Stromal cell of bone marrow (primary cell): ENCODE results near the gene CYS1.
"Not testable (repeated sequence)": the region's sequence is repeated elsewhere in the genome, so short reads cannot be mapped to it uniquely, and the experiment has no call there.

Experiments
- DNase-seq: peaks from one replicate; pipeline ENCODE4 v3.0.0-alpha.2; 2012; ENCODE audit warnings: low read depth

Gene CYS1

GRCh38 chr2:10091889-10092244 lies 11.7 kb upstream of the CYS1 start:
- not testable (repeated sequence) for DNase-seq

DNA sequence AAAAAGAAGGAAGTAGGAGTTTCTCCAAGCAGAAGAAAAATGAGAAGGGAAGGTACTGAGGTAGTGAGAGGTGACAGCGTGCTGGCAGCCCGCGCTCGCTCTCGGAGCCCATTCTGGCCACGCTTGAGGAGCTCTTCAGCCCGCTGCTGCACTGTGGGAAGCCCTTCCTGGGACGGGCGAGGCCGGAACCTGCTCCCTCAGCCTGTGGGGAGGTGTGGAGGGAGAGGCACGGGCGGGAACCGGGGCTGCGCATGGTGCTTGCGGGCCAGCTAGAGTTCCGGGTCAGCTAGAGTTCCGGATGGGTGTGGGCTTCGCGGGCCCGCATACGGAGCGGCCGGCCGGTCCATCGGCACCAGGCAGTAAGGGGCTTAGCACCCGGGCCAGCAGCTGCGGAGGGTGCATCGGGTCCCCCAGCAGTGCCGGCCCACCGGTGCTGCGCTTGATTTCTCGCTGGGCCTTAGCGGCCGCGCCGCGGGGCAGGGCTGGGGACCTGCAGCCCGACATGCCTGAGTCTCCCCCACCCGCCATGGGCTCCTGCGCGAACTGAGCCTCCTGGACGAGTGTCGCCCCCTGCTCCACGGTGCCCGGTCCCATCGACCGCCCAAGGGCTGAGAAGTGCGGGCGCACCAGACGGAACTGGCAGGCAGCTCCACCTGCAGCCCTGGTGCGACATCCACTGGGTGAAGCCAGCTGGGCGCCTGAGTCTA lies 11.1 kb upstream of the CYS1 start:
- no peak for DNase-seq

- no peak for DNase-seq
Measured at GRCh38 chr2:10089565-10090190, 9.5 kb upstream of the CYS1 start.

DNA sequence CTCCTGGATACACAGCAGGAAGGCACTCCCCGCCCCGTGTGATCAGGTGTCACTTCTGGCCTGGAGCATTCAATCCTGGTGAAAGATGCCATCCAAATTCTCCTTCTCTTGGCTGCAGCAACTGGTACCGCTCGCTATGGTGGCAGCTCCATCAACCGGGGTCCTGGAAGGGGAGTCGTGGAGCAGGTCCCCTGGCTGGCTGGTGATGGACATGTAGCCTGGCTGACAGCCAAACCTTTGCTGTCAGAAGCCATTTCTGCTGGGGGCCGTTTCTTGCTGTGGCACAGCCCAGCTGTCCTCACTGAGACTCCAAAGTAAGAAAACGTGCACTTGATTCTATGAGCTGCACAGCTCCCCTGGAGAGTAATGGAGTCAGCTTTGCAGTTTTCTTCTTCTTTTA lies 7.1 kb upstream of the CYS1 start:
- DNase-seq: no peak

- DNase-seq: no peak
Measured at GRCh38 chr2:10086950-10087349, 6.7 kb upstream of the CYS1 start.

DNA sequence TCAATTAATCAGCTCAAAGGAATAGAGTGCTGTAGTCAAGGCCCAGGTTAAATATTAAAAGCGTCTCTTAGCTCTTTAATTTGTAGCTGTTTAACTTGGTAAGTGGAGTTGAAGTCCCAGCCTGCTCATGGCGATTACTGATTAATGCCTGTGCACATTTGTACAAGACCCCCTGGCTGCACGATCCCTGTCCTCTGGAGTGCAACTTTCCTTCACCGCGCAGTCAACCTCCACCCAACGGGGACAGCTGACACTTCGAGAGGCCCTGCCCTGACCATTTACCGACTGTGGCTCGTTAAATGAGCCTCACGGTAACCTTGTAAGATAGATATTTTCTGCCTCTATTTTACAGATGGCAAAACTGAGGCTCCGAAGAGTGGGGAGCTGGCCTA lies 5.5 kb upstream of the CYS1 start:
- DNase-seq: no peak

DNA sequence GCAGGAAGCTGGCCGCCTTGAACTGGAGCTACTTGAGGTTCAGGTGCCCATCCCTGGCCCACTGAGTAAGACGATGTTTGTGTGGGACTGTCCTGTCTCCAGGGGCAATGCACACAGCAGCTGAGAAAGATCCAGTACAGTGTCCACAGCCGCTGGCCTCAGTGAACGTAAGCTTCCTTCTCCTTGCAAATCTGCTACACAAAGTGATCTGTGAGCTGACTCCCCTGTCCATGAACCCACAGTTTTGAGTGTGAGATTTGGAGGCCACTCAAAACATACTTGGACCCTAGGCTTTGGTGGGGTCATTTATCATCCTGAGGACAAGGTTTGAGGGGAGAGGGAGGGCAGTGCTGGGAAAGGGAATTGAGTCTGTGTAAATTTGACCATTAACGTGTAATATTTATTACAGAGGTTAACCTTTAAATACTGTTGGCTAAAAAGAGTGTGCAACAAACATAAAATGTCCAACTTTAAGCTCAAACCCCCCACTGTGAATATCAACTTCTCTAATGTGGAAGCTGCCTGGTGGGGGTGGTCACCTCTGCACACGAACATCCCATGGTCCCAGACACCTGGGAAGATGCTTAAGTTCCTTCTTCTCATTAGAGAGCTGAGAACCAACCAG lies 4.9 kb upstream of the CYS1 start:
- DNase-seq: no peak

DNA sequence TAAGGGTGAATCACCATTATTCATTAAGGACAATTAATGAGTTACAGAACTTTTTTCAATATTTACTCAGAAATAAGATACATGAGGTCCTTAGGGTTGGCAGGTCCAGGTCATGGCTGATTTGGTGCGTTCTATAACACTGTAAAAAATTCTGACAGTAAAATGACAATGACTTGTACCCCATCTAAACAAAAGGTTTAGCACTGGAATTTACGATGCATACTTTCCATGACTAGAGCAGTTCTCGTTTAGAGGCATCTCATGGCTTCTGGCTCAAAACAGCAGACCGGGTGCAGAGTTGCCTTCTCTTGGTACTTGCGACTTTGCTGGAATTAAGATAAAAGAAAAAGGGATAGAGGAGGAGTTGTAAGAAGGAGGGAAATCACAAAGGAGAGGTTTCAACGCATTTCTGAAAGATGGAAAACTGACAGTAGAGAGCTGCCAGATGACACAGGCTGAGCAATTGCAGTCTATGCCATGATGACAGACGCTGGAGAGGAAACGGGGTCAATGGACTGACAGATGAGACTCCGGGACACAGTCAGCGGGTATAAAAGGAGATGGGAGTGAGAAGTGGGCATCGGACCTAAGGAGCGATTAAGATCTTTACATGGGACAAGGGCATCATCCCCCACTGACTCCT lies 4.1 kb upstream of the CYS1 start:
- DNase-seq: no peak

- DNase-seq: no peak
Measured at GRCh38 chr2:10083692-10084211, 3.5 kb upstream of the CYS1 start.

GRCh38 chr2:10083046-10083445 lies 2.8 kb upstream of the CYS1 start:
- no peak for DNase-seq

GRCh38 chr2:10080536-10081304 lies 509 bp upstream of the CYS1 start:
- DNase-seq: no peak

GRCh38 chr2:10079266-10079869 lies 843 bp downstream of the CYS1 start:
- DNase-seq: peak; percentile 70

- peak; percentile 33 for DNase-seq
Measured at GRCh38 chr2:10078704-10079265, 1.4 kb downstream of the CYS1 start.

DNA sequence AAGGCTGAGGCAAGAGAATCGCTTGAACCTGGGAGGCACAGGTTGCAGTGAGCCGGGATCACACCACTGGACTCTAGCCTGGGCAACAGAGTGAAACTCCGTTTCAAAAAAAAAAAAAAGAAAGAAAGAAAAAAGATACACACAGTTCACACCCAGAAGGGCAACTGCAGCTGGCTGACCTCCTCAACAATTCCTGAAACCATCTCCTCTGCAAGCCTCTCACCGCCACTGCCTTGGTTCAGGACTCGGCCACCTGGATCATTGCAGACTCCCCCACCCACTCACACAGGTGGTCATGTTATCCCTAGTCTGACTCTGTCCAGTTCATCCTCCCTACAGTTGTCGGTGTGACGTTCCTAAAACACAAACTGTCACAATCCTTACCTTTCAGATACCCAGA lies 2.2 kb downstream of the CYS1 start:
- DNase-seq: no peak

DNA sequence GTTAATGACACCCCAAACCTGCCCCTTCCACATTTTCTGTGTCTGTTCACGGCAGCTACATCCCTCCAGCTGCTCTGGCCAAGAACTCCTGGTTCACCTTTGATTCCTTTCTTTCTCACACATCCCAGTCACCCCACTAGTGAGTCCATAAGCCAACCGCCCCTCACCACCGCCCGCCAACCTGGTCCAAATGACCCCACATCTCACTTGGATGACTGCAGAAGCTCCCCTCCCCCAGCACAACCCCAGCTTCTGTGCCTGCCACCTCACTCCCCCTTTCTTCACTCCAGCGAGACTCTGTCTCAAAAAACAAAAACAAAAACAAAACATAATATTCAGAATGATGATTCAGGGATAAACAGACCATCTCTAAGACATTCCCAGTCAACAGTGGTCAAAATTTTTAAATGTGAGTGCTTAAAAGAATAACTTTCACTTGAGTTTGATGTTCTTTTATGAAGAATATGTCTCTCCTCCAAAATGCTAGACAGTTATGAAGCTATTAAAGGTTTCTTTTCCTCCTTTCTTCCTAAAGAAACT lies 3.2 kb downstream of the CYS1 start:
- DNase-seq: no peak

DNA sequence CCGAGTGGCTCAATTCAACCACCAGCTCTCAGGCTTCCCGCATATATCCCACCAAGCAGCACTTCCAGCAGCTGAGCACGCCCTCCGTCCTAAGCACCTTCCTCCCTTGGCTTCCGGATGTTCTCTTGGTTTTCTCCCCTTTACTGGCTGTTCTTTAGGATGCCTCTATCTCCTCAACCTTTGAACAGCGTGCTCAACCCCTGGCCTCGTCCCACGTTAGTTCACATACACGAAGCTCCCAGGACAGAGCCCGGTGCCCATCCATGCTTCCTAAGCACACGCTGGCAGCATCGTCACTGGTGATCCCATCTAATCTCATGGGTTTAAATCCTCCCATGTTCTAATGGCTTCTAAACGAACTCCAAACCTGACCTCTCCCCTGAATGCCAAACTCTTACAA lies 3.7 kb downstream of the CYS1 start:
- DNase-seq: no peak

GRCh38 chr2:10075571-10076209 lies 4.5 kb downstream of the CYS1 start:
- DNase-seq: no peak

GRCh38 chr2:10075101-10075500 lies 5.1 kb downstream of the CYS1 start:
- DNase-seq: no peak

- DNase-seq: no peak
Measured at GRCh38 chr2:10073706-10074105, 6.5 kb downstream of the CYS1 start.

DNA sequence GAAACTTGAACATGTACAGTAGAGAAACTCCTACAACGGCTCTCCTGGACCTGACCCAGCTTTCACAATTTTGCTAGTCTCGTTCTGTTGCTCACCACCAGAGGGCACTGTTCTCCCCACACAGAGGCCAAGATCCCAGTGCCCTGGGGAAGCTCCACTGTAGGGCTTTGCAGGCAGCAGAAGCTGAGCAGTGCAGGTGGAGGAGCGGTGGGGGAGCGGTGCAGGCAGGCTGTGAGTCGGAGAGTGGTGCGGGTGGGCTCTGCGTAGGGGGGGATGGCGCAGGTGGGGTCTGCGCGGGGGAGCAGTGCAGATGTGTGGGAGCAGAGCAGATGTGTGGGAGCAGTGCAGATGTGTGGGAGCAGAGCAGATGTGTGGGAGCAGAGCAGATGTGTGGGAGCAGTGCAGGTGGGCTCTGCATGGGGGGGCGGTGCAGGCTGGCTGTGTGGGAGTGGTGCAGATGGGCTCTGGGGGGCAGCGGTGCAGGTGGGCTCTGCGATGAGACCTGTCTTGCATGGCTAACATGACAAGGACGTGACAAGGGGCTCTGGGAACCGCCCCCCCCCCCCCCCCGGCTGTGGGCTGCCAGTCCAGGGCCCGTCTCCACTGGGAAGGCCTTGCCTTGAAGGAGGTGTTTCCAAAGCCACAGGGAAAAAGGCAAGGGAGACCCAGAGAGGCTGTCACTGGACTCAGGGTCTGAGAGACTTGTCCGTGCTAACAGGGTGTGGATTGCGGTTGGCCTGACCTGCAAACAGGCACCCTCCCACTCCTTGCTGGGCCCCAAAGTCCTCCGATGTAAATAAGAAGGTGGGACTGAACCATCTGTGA lies 7.3 kb downstream of the CYS1 start:
- DNase-seq: peak; percentile 69
